OCI-LY1 (cell line): ENCODE measurements around the gene SMC6.

Source experiments
- H2AFZ ChIP-seq: fragments of 200-600 bp; sonication (generic), shearing (Covaris generic); 2 replicates; pipeline ENCODE4 v1.6.0; 2014; ENCODE audit warnings: antibody characterized with exemption, mild to moderate bottlenecking, low read length
- H3F3A ChIP-seq: fragments of 200-600 bp; sonication (generic), shearing (Covaris generic); 2 replicates; pipeline ENCODE4 v1.6.0; 2014; ENCODE audit warnings: mild to moderate bottlenecking, antibody characterized with exemption, low read length, moderate library complexity; ENCODE audit not compliant: insufficient read depth
- H3K27ac ChIP-seq: fragments of 200-600 bp; sonication (generic); 2 replicates; pipeline ENCODE4 v1.5.1; 2014; ENCODE audit warnings: low read length, mixed run types, mild to moderate bottlenecking, low read depth; ENCODE audit not compliant: poor library complexity, severe bottlenecking
- H3K27me3 ChIP-seq: fragments of 200-600 bp; sonication (generic); 2 replicates; pipeline ENCODE4 v1.6.0; 2014; ENCODE audit warnings: antibody characterized with exemption, mild to moderate bottlenecking, low read length, moderate library complexity; ENCODE audit not compliant: insufficient read depth
- H3K36me3 ChIP-seq: fragments of 200-600 bp; sonication (generic); 2 replicates; pipeline ENCODE4 v1.6.1; 2014; ENCODE audit warnings: mild to moderate bottlenecking, antibody characterized with exemption, low read length, moderate library complexity, mixed read lengths; ENCODE audit not compliant: insufficient read depth
- H3K4me1 ChIP-seq: fragments of 200-600 bp; sonication (generic); 2 replicates; pipeline ENCODE4 v1.5.1; 2014; ENCODE audit warnings: mild to moderate bottlenecking, low read length, moderate library complexity; ENCODE audit not compliant: insufficient read depth, severe bottlenecking
- H3K4me2 ChIP-seq: fragments of 200-600 bp; sonication (generic), shearing (Covaris generic); 2 replicates; pipeline ENCODE4 v1.6.1; 2014; ENCODE audit warnings: low read length
- H3K4me3 ChIP-seq: fragments of 200-600 bp; sonication (generic); 2 replicates; pipeline ENCODE4 v1.5.1; 2014; ENCODE audit warnings: low read length, low read depth, mild to moderate bottlenecking, mixed read lengths; ENCODE audit not compliant: poor library complexity, severe bottlenecking
- H3K79me2 ChIP-seq: fragments of 200-600 bp; shearing (Covaris generic); 2 replicates; pipeline ENCODE4 v1.6.1; 2016; ENCODE audit warnings: mixed run types, low read length, mixed read lengths; ENCODE audit not compliant: insufficient read depth
- H3K9ac ChIP-seq: fragments of 200-600 bp; sonication (generic), shearing (Covaris generic); 2 replicates; pipeline ENCODE4 v1.6.1; 2014; ENCODE audit warnings: mild to moderate bottlenecking, low read length, mixed read lengths
- H3K9me2 ChIP-seq: fragments of 200-600 bp; sonication (generic), shearing (Covaris generic); 2 replicates; pipeline ENCODE4 v1.6.1; 2014; ENCODE audit warnings: low read depth, mild to moderate bottlenecking, low read length, mixed read lengths
- H3K9me3 ChIP-seq: fragments of 200-600 bp; shearing (Covaris generic); 2 replicates; pipeline ENCODE4 v1.6.1; 2014; ENCODE audit warnings: low read length, mixed read lengths
- H4K20me1 ChIP-seq: fragments of 200-600 bp; sonication (generic), shearing (Covaris generic); 2 replicates; pipeline ENCODE4 v1.6.0; 2016; ENCODE audit warnings: mild to moderate bottlenecking, low read length; ENCODE audit not compliant: insufficient read depth
- EZH2 ChIP-seq: fragments of 200-600 bp; sonication (generic), shearing (Covaris generic); IDR thresholded peaks from 2 replicates; pipeline ENCODE4 v1.8.0; 2017; ENCODE audit warnings: borderline replicate concordance, mixed run types, mild to moderate bottlenecking, antibody characterized with exemption, low read length, moderate library complexity, mixed read lengths
- TF ChIP-seq, protein P1 (sequence below): fragments of 200-600 bp; sonication (generic), shearing (Covaris generic); IDR thresholded peaks from 2 replicates; pipeline ENCODE4 v1.5.1; 2017; ENCODE audit warnings: mild to moderate bottlenecking, antibody characterized with exemption, low read length, moderate library complexity, mixed read lengths

The SMC6 gene

DNA sequence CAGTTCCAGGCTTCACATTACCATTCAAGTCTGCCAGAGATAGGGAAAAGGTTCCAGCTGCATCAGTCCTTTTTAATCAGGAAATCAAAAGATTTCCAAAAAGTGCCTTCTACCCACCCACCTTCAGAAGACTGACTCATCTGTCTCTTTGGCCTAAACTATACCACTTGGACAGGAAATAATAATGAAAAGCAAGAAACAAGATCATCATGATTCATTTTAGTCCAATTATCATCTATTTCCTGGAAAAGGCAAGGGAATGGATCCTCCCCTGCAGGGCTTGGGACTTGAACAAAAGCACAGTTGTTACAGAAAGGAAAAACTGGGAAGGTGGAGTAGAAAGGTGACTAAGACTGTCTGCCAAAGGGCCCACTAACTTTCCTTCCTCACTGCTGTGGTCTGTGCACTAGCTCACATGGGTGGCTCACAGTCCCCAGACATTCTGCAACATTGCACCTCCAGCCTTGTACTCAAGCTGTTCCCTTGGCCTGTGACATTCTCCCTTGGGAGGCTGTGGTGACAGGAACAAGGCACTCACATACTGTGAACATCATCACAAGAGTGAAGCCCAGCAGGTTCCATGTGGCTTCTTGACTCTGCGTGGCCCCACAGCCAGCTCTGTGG is 137.8 kb downstream of the SMC6 start:
- Histone ChIP-seq H3K79me2 (no peaks in the 10 kb centered on the region), H4K20me1 (no peaks in the 10 kb centered on the region), H3K27me3 (no peaks in the 10 kb centered on the region), H3K36me3 (no peaks in the 10 kb centered on the region), H3K4me2 (no peak overlapping the region), H3K4me1 (no peaks in the 10 kb centered on the region), H2AFZ (no peak overlapping the region), H3F3A (no peaks in the 10 kb centered on the region), H3K9me3 (no peaks in the 10 kb centered on the region), H3K9me2 (no peaks in the 10 kb centered on the region), H3K9ac (no peak overlapping the region), H3K27ac (no peak overlapping the region), H3K4me3 (no peak overlapping the region)
- TF ChIP-seq, protein P1, sequence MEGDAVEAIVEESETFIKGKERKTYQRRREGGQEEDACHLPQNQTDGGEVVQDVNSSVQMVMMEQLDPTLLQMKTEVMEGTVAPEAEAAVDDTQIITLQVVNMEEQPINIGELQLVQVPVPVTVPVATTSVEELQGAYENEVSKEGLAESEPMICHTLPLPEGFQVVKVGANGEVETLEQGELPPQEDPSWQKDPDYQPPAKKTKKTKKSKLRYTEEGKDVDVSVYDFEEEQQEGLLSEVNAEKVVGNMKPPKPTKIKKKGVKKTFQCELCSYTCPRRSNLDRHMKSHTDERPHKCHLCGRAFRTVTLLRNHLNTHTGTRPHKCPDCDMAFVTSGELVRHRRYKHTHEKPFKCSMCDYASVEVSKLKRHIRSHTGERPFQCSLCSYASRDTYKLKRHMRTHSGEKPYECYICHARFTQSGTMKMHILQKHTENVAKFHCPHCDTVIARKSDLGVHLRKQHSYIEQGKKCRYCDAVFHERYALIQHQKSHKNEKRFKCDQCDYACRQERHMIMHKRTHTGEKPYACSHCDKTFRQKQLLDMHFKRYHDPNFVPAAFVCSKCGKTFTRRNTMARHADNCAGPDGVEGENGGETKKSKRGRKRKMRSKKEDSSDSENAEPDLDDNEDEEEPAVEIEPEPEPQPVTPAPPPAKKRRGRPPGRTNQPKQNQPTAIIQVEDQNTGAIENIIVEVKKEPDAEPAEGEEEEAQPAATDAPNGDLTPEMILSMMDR: no peak
- no peak for TF ChIP-seq EZH2

DNA sequence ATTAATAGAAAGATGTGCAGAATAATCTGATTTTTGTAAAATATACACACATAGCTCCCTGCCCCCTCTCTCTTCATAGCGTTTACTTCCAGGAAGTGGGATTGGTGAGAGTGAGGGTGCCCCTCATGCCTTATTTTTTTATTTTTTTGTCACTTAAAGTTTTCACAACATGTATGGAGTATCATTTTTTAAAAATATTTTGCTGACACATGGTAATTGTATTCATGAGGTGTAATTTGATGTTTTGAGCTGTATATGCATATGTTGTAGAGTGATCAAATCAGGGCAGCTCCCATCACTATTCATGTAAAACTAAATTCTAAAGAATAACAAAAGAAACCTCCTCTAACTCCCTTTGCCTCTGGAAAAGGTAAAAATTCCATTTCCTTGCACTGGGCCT is 138.5 kb downstream of the SMC6 start:
- no peak overlapping the region for H3K4me2 ChIP-seq
- TF ChIP-seq, protein P1: no peak
- no peak for TF ChIP-seq EZH2

DNA sequence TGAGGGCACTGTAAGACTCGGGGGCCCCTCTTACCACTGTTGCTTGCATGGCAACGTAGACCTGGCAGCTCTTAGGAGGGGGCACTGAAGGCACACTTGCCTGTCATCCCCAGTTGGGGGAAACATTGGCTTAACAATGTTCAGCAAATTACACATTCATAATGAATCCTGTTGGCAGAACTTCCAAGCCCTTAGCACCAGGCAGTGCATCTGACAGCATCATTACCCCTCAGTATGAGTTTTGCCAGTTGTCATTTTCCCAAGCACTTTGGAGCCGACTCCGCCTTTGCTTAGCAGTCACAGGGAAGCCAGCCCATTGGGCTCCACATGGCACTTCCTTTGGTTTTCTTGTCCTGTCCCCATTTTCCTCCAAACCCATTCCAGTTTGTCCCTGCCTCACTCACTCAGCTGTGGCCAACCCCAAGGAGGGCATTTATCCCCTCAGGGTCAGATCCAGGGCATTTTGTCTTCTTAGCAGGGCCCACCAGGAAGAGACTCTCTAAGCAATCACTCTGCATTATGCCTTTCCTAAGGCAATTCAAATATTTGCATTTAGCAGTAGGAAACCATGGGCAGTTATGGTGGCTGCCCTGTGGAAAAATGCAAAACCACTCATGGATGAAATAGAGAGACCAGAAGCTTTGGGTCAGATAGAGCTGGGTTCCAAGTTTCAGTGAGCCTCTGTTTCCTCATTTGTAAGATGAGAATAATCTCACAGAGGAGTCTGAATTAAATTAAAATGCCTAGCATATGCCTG is 139.3 kb downstream of the SMC6 start:
- Histone ChIP-seq H3K4me2 (no peak overlapping the region), H3K9me2 (no peaks in the 10 kb centered on the region), H3K79me2 (no peaks in the 10 kb centered on the region), H4K20me1 (no peaks in the 10 kb centered on the region), H3K4me1 (no peaks in the 10 kb centered on the region), H3K4me3 (no peak overlapping the region), H3K27ac (no peak overlapping the region), H3K36me3 (no peaks in the 10 kb centered on the region), H3K9ac (no peak overlapping the region), H2AFZ (no peak overlapping the region), H3K9me3 (no peaks in the 10 kb centered on the region), H3F3A (no peaks in the 10 kb centered on the region), H3K27me3 (no peaks in the 10 kb centered on the region)
- TF ChIP-seq, protein P1: no peak
- TF ChIP-seq EZH2: no peak

More for the DNA sequence above, 138.5 kb downstream of the SMC6 start:
- Histone ChIP-seq H3K36me3 (no peaks in the 10 kb centered on the region), H3K9ac (no peak overlapping the region), H3K27me3 (no peaks in the 10 kb centered on the region), H3K4me3 (no peak overlapping the region), H3K79me2 (no peaks in the 10 kb centered on the region), H3K9me2 (no peaks in the 10 kb centered on the region), H3K27ac (no peak overlapping the region), H3F3A (no peaks in the 10 kb centered on the region), H3K9me3 (no peaks in the 10 kb centered on the region), H2AFZ (no peak overlapping the region), H3K4me1 (no peaks in the 10 kb centered on the region), H4K20me1 (no peaks in the 10 kb centered on the region)
